Esophagus muscularis mucosa (tissue), 4 donors: Measurements from ENCODE around the gene KAT7. TPM values are rescaled to one million over a fixed set of nuclear protein-coding genes. Genes with fewer than 3 reads are reported as not detected.

Experiments used
- DNase-seq: peaks from one replicate; pipeline ENCODE4 v3.0.0-alpha.2; 2017; ENCODE audit errors: extremely low spot score
- H3K27ac ChIP-seq, 4 donors: fragments of 200-600 bp; sonication (generic); replicated peaks in 1 of 4; 1 replicate in 3 of 4; 2 replicates in 1 of 4; pipeline ENCODE4 v1.5.1; 2016 to 2019; ENCODE audit warnings: mild to moderate bottlenecking in 1 of 4
- H3K27me3 ChIP-seq, 4 donors: fragments of 200-600 bp; sonication (generic); one replicate each; pipeline versions ENCODE4 v1.5.1 to v1.6.0; 2016 to 2019
- H3K36me3 ChIP-seq, 4 donors: fragments of 200-600 bp; sonication (generic); one replicate each; pipeline ENCODE4 v1.5.1; 2016 to 2019
- H3K4me1 ChIP-seq, 4 donors: fragments of 200-600 bp; sonication (generic); one replicate each; pipeline ENCODE4 v1.5.1; 2016 to 2019
- H3K4me3 ChIP-seq, 4 donors: fragments of 200-600 bp; sonication (generic); 1 replicate in 2 of 4; 2 replicates in 2 of 4; pipeline ENCODE4 v1.5.1; 2016 to 2019; ENCODE audit warnings: mild to moderate bottlenecking in 4 of 4, moderate library complexity in 1 of 4
- H3K9me3 ChIP-seq, 4 donors: fragments of 200-600 bp; sonication (generic); 1 replicate in 3 of 4; 2 replicates in 1 of 4; pipeline ENCODE4 v1.5.1; 2016 to 2019
- CTCF ChIP-seq, 3 experiments: fragments of 200-600 bp in 2 of 3; fragments of 450-650 bp in 1 of 3; sonication (generic) in 2 of 3; IDR thresholded peaks; one replicate each; pipeline ENCODE4 v1.5.1; 2017 to 2019; ENCODE audit warnings: antibody characterized with exemption in 3 of 3, mild to moderate bottlenecking in 2 of 3, moderate library complexity in 1 of 3
- EP300 ChIP-seq: sonication (generic); formaldehyde crosslinking; IDR thresholded peaks from one replicate; pipeline ENCODE4 v1.6.1; 2017; ENCODE audit warnings: antibody characterized with exemption
- POLR2A ChIP-seq: fragments of 450-650 bp; IDR thresholded peaks from one replicate; pipeline ENCODE4 v1.6.1; 2017; ENCODE audit warnings: antibody characterized with exemption, moderate library complexity, mild to moderate bottlenecking, low read depth
- POLR2AphosphoS5 ChIP-seq, 2 donors: sonication (generic); formaldehyde crosslinking; IDR thresholded peaks; one replicate each; pipeline ENCODE4 v1.6.1; 2017; ENCODE audit warnings: antibody characterized with exemption in 2 of 2
- WGBS: methylation state at CpG from one replicate; pipeline ENCODE4 v1.1.5; 2018; 5-methylcytosine and 5-hydroxymethylcytosine counted together
- intact Hi-C: fragments of 100-400 bp; cut with DNase I; formaldehyde crosslinking; loops from one replicate; pipeline ENCODE4 v1.15.1; 2023
- total RNA-seq, 4 donors: library from RNA; depleted of rRNA; stranded (reverse); fragments of >200 nt; gene quantifications; one replicate each; pipeline versions ENCODE4 v1.1.0 to v1.2.1, GENCODE V29; 2016

The KAT7 gene
- total RNA-seq, 4 donors from 2014 or later: 29.5 to 48.1 (median 43.4) TPM

DNA sequence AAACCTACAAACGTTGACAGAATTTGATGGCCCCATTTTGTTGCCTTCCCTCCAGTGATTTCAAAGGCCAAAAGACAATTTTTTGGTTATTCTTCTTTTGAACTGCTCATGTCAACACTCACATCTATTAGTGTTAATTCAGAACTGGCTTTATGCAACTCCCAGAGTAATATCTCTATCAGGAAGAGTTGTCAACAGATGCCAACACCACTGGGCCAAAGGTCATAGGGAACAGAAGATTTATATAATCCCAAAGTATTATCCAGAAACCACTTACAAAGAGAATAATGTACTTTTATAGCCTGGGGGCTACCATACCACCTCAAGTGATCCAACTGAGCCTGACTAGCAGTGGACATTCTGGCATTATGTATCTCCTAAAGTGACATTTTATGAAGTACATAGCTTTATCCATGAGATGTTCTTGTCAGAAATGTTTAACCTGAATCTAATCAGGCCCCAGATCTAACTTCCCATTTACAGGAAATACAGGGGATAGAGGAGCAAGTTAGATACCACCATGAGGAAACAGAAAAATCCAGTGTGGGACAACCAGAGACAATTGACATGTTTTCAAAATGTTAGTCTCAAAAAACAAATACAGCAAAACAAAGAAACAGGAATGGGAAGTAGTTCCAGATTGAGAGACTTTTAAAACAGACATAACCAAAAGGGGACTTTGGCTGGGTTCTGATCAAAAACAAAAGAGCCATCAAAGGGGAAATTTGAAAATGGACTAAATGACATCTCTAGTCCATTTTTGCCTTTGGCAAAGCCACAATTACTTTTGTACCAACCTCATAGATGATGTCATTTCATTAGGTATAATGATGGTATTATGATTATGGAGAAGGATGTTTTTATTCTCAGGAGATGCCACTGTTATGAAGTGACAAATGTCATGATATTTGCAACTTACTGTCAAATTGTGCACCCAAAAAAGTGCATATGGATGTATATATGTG is 43.0 kb upstream of the KAT7 start:
- no peak overlapping the region for H3K27ac ChIP-seq
- no peaks in the 10 kb centered on the region for H3K36me3 ChIP-seq
- H3K4me1 ChIP-seq: peaks cover 46 to 68% (median 53%) of the 10 kb centered on the region in 4 donors
- 50% methylated on average over 1 of the region's 1 CpG for WGBS
- no peaks in the 10 kb centered on the region for H3K9me3 ChIP-seq
- H3K27me3 ChIP-seq: no peaks in the 10 kb centered on the region
- no peak for DNase-seq
- TF ChIP-seq EP300 (no peak), POLR2AphosphoS5 (IDR thresholded peaks at IDR 0.05) (no peak), CTCF (IDR thresholded peaks at IDR 0.05) (no peak), POLR2A (no peak)
- intact Hi-C loops: no loop called here
- no peak overlapping the region for H3K4me3 ChIP-seq

DNA sequence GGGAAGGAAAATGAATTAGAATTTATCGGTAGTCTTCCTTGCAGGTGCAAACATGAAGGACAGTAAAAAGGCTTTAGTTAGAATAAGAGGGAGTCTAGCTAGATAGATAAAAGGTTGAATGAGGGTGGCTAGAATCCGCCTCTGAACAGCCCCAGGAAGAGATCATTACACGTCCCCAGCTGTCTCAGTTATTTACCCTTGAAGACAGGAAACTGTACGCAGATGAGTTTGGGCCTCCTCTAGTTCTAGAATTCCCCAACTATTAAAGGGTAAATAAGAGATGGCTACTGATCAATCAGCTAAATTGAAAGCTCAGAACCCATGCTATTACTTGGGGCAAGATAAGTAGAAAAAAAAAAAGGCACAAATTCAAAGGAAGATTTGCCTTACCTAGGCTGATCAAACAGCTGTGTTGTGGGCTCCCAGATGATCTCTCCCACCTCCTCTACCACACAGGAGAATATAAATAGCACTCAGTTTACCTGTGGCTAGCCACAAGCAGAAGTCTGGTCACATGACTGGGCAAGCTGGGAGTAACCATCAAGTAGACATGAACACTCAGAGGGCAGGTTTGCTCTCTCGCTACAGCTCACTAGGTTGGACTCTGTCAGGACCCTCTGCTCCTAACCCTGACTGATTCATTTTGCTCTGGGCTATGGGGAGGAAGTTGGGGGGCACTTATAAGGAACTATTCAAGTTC is 41.5 kb upstream of the KAT7 start:
- intact Hi-C loops: no loop called here
- TF ChIP-seq CTCF (IDR thresholded peaks at IDR 0.05): no peak
- no peak for TF ChIP-seq EP300
- TF ChIP-seq POLR2AphosphoS5 (IDR thresholded peaks at IDR 0.05): no peak
- TF ChIP-seq POLR2A: no peak
- Histone ChIP-seq H3K4me3 (no peak overlapping the region), H3K4me1 (peaks cover 31 to 55% (median 38%) of the 10 kb centered on the region in 4 donors), H3K36me3 (no peaks in the 10 kb centered on the region), H3K27me3 (no peaks in the 10 kb centered on the region), H3K27ac (peak overlapping the region in 2 of 4 donors; percentile 1 to 19), H3K9me3 (no peaks in the 10 kb centered on the region)
- DNase-seq: no peak
- 78% methylated on average over 5 of the region's 5 CpGs for WGBS

DNA sequence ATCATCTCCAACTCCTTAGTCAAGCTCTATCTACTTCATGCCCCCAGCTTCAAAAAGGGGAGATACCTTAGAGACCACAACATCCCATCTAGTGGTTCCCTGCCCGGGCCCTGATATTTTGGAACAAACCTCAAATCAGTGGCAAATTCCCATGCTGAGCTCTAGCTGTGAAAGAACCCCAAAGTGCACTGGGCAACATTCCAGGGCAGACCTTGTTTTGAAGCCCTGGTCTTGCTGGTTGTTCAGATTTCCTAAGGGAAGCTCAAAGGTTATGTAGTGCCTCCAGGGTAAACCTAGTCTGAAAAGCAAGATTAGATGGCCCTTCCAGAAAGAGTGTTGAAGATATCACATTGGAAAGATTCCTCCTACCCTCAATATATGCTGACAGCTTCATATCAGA is 40.8 kb upstream of the KAT7 start:
- peaks cover 24 to 53% (median 33%) of the 10 kb centered on the region in 4 donors for H3K4me1 ChIP-seq
- H3K27ac ChIP-seq: peak overlapping the region in 1 of 4 donors; percentile 19
- no peak overlapping the region for H3K4me3 ChIP-seq
- no peaks in the 10 kb centered on the region for H3K27me3 ChIP-seq
- 64% methylated on average over 1 of the region's 1 CpG for WGBS
- intact Hi-C loops: no loop called here
- no peak for TF ChIP-seq CTCF (IDR thresholded peaks at IDR 0.05)
- no peak for TF ChIP-seq POLR2AphosphoS5 (IDR thresholded peaks at IDR 0.05)
- no peak for TF ChIP-seq POLR2A
- TF ChIP-seq EP300: no peak
- no peak for DNase-seq
- H3K9me3 ChIP-seq: no peaks in the 10 kb centered on the region
- no peaks in the 10 kb centered on the region for H3K36me3 ChIP-seq

GRCh38 chr17:49748223-49748622 is 40.3 kb upstream of the KAT7 start:
- Histone ChIP-seq H3K4me3 (no peak overlapping the region), H3K36me3 (no peaks in the 10 kb centered on the region), H3K9me3 (no peaks in the 10 kb centered on the region), H3K4me1 (peaks cover 19 to 47% (median 32%) of the 10 kb centered on the region in 4 donors), H3K27me3 (no peaks in the 10 kb centered on the region), H3K27ac (no peak overlapping the region)
- no peak for TF ChIP-seq POLR2A
- intact Hi-C loops: no loop called here
- 76% methylated on average over 3 of the region's 3 CpGs for WGBS
- no peak for DNase-seq

- Histone ChIP-seq H3K4me1 (peaks cover 19 to 45% (median 33%) of the 10 kb centered on the region in 4 donors), H3K9me3 (no peaks in the 10 kb centered on the region), H3K4me3 (no peak overlapping the region), H3K27me3 (no peaks in the 10 kb centered on the region), H3K27ac (no peak overlapping the region), H3K36me3 (no peaks in the 10 kb centered on the region)
- intact Hi-C loops: no loop called here
- TF ChIP-seq POLR2A (no peak), POLR2AphosphoS5 (IDR thresholded peaks at IDR 0.05) (no peak), EP300 (no peak), CTCF (IDR thresholded peaks at IDR 0.05) (no peak)
- no peak for DNase-seq
- WGBS: 78% methylated on average over 7 of the region's 7 CpGs
Measured at GRCh38 chr17:49748791-49749190, 39.7 kb upstream of the KAT7 start.
